Skeletal muscle satellite cell (primary cell): ENCODE data around the gene KIAA0825.
"Not testable (repeated sequence)": the region's sequence is repeated elsewhere in the genome, so short reads cannot be mapped to it uniquely, and the experiment has no call there.

ENCODE experiments used
- H3K27me3 ChIP-seq: 2 replicates; pipeline ENCODE4 v1.7.0; 2013; ENCODE audit warnings: low read length; ENCODE audit not compliant: control insufficient read depth, insufficient read depth
- H3K36me3 ChIP-seq: 2 replicates; pipeline ENCODE4 v1.7.0; 2013; ENCODE audit warnings: mild to moderate bottlenecking, control low read depth, low read length; ENCODE audit not compliant: insufficient read depth
- H3K4me1 ChIP-seq: 2 replicates; pipeline ENCODE4 v1.7.0; 2013; ENCODE audit warnings: low read length; ENCODE audit not compliant: control insufficient read depth, insufficient read depth
- H3K4me2 ChIP-seq: 2 replicates; pipeline ENCODE4 v1.7.0; 2013; ENCODE audit warnings: mild to moderate bottlenecking, low read length
- H3K4me3 ChIP-seq: 2 replicates; pipeline ENCODE4 v1.7.0; 2013; ENCODE audit warnings: low read length
- H3K9ac ChIP-seq: 2 replicates; pipeline ENCODE4 v1.7.0; 2013; ENCODE audit warnings: mild to moderate bottlenecking, low read depth, low read length, moderate library complexity
- H3K9me3 ChIP-seq: replicated peaks from 2 replicates; pipeline ENCODE4 v1.7.0; 2013; ENCODE audit warnings: mild to moderate bottlenecking, control low read depth, low read length

KIAA0825 gene

GRCh38 chr5:94361832-94362796 is 256.3 kb downstream of the KIAA0825 start:
- Histone ChIP-seq H3K9ac (no peak overlapping the region), H3K4me2 (no peak overlapping the region), H3K4me1 (no peaks in the 10 kb centered on the region), H3K9me3 (no peaks in the 10 kb centered on the region), H3K36me3 (no peaks in the 10 kb centered on the region), H3K4me3 (no peak overlapping the region), H3K27me3 (no peaks in the 10 kb centered on the region)

GRCh38 chr5:94361161-94361560 is 257.2 kb downstream of the KIAA0825 start:
- no peak overlapping the region for H3K4me2 ChIP-seq
- no peaks in the 10 kb centered on the region for H3K9me3 ChIP-seq
- H3K36me3 ChIP-seq: no peaks in the 10 kb centered on the region
- H3K4me3 ChIP-seq: no peak overlapping the region
- no peak overlapping the region for H3K9ac ChIP-seq
- H3K4me1 ChIP-seq: no peaks in the 10 kb centered on the region
- H3K27me3 ChIP-seq: no peaks in the 10 kb centered on the region

- no peaks in the 10 kb centered on the region for H3K36me3 ChIP-seq
- no peak overlapping the region for H3K4me2 ChIP-seq
- H3K27me3 ChIP-seq: no peaks in the 10 kb centered on the region
- no peak overlapping the region for H3K4me3 ChIP-seq
- no peak overlapping the region for H3K9ac ChIP-seq
- H3K4me1 ChIP-seq: no peaks in the 10 kb centered on the region
- H3K9me3 ChIP-seq: no peaks in the 10 kb centered on the region
Measured at GRCh38 chr5:94360382-94361130, 257.8 kb downstream of the KIAA0825 start.

- no peaks in the 10 kb centered on the region for H3K9me3 ChIP-seq
- H3K4me3 ChIP-seq: no peak overlapping the region
- H3K27me3 ChIP-seq: no peaks in the 10 kb centered on the region
- no peaks in the 10 kb centered on the region for H3K36me3 ChIP-seq
- no peaks in the 10 kb centered on the region for H3K4me1 ChIP-seq
- H3K9ac ChIP-seq: no peak overlapping the region
- H3K4me2 ChIP-seq: no peak overlapping the region
Measured at GRCh38 chr5:94359880-94360279, 258.5 kb downstream of the KIAA0825 start.

- Histone ChIP-seq H3K27me3 (no peaks in the 10 kb centered on the region), H3K4me1 (no peaks in the 10 kb centered on the region), H3K4me2 (no peak overlapping the region)
Measured at GRCh38 chr5:94355811-94356210, 262.6 kb downstream of the KIAA0825 start.

GRCh38 chr5:94354837-94355485 is 263.4 kb downstream of the KIAA0825 start:
- H3K4me2 ChIP-seq, H3K4me1 ChIP-seq, H3K4me3 ChIP-seq, H3K9me3 ChIP-seq, H3K36me3 ChIP-seq, H3K9ac ChIP-seq, H3K27me3 ChIP-seq: not testable (repeated sequence)

More at GRCh38 chr5:94355811-94356210, 262.6 kb downstream of the KIAA0825 start:
- Histone ChIP-seq H3K4me3 (no peak overlapping the region), H3K9me3 (no peaks in the 10 kb centered on the region), H3K36me3 (no peaks in the 10 kb centered on the region), H3K9ac (no peak overlapping the region)

GRCh38 chr5:94353605-94354004 is 264.8 kb downstream of the KIAA0825 start:
- H3K4me3 ChIP-seq: no peak overlapping the region
- H3K36me3 ChIP-seq: no peaks in the 10 kb centered on the region
- H3K9ac ChIP-seq: no peak overlapping the region
- no peaks in the 10 kb centered on the region for H3K4me1 ChIP-seq
- H3K9me3 ChIP-seq: no peaks in the 10 kb centered on the region
- H3K27me3 ChIP-seq: no peaks in the 10 kb centered on the region
- H3K4me2 ChIP-seq: no peak overlapping the region

- Histone ChIP-seq H3K4me2 (no peak overlapping the region), H3K9ac (no peak overlapping the region), H3K27me3 (no peaks in the 10 kb centered on the region), H3K4me1 (no peaks in the 10 kb centered on the region), H3K9me3 (no peaks in the 10 kb centered on the region), H3K36me3 (no peaks in the 10 kb centered on the region), H3K4me3 (no peak overlapping the region)
Measured at GRCh38 chr5:94347130-94347529, 271.3 kb downstream of the KIAA0825 start.

GRCh38 chr5:94345257-94345656 is 273.1 kb downstream of the KIAA0825 start:
- no peak overlapping the region for H3K9ac ChIP-seq
- H3K27me3 ChIP-seq: no peaks in the 10 kb centered on the region
- no peaks in the 10 kb centered on the region for H3K4me1 ChIP-seq
- H3K36me3 ChIP-seq: no peaks in the 10 kb centered on the region
- no peak overlapping the region for H3K4me3 ChIP-seq
- H3K4me2 ChIP-seq: no peak overlapping the region
- H3K9me3 ChIP-seq: no peaks in the 10 kb centered on the region

GRCh38 chr5:94337617-94338016 is 280.8 kb downstream of the KIAA0825 start:
- Histone ChIP-seq H3K4me1 (no peaks in the 10 kb centered on the region), H3K4me3 (no peak overlapping the region), H3K27me3 (no peaks in the 10 kb centered on the region), H3K4me2 (no peak overlapping the region), H3K36me3 (no peaks in the 10 kb centered on the region), H3K9ac (no peak overlapping the region), H3K9me3 (no peaks in the 10 kb centered on the region)

GRCh38 chr5:94335936-94336335 is 282.5 kb downstream of the KIAA0825 start:
- Histone ChIP-seq H3K4me3 (no peak overlapping the region), H3K36me3 (no peaks in the 10 kb centered on the region), H3K9me3 (no peaks in the 10 kb centered on the region), H3K4me1 (no peaks in the 10 kb centered on the region), H3K4me2 (no peak overlapping the region), H3K27me3 (no peaks in the 10 kb centered on the region), H3K9ac (no peak overlapping the region)
